Activated CD4-positive, CD25-positive, alpha-beta regulatory T cell treated with anti-CD3 and anti-CD28 coated beads, Interleukin-2, amount 50 U/mL, for 24 hours (primary cell): Measurements from ENCODE around the gene RNF169.
A peak's percentile ranks its signal among the peaks of the same experiment; 100 is the strongest.

Experiments
- ATAC-seq, 2 donors: fragments of 150-1000 bp; cut with Tn5 transposase; one replicate each; pipeline ENCODE4 v1.10.0; 2021; ENCODE audit warnings: mild to moderate bottlenecking in 1 of 2, moderate library complexity in 1 of 2

RNF169 gene

GRCh38 chr11:74769055-74769707 lies 20.5 kb downstream of the RNF169 start:
- ATAC-seq, result peak; percentile 50 to 61

GRCh38 chr11:74770456-74770855 lies 21.8 kb downstream of the RNF169 start:
- ATAC-seq, result no peak

DNA sequence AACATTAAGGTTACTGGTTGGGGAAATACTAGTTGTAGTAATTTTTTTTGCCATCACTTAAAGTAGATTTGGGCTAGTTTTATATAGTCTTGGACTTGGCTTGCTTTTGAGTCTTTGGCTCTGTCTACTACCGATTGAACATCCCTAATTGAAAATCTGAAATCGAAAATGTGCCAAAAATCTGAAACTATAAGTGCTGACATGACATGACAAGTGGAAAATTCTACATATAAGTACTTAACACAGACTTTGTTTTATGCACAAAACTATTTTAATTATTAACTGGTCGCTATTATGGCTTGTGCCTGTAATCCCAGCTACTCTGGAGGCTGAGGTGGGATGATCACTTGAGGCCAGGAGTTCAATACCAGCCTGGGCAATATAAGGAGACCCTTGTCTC lies 22.5 kb downstream of the RNF169 start:
- ATAC-seq, result no peak

DNA sequence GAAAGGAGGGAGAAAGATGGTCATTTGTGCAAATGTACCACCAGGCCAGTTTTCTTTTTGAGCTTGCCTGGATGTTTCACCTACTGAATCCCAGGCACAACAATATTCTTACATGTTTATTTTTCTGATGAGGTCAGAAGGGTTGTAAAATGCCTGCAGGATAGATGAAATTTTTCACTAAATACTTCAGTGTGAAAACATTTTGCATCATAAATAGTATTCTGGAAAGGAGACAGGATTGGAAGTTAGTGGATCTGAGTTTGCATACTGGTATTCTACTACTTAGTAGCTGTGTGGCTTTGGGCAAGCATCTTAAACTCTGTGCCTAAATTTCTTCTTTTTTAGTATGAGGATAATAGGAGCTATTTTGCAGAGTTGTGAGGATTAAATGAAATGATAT lies 24.8 kb downstream of the RNF169 start:
- ATAC-seq, result no peak

DNA sequence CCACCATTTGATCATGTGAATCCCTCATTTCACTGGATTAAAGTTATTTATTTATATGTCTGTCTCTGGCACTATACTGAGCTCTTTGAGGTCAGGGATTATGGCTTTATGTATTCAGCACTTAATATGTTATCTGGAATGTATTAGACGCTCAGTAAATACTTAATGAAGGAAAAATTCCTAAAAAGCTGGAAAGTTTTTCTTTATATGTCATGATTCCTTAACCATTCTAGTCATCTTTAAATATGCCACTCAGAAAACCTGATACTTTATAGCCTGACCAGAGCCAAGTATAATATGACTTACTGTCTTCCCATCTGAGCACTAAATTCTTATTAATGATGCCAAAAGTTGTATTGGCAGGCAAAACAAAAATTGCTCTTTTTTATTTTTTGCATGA lies 27.1 kb downstream of the RNF169 start:
- ATAC-seq, result no peak

DNA sequence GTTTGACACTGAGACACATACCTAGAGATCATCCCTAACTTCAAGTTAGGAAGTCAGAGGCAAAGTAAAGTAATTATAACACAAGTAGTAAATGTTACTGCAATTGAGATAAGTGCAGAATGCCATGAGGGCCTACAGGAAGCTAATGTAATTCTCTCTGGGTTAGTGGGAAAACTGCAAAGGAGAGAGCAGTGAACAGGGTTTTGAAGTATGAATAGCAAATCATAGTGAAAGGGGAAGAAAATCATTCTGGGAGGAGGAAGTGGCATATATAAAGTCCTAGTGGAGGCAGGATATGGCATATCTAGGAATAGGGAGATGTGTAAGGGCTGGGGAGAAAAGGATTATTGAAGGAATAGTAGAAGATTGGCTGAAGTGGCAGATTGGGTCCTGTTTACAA lies 27.9 kb downstream of the RNF169 start:
- no peak for ATAC-seq

DNA sequence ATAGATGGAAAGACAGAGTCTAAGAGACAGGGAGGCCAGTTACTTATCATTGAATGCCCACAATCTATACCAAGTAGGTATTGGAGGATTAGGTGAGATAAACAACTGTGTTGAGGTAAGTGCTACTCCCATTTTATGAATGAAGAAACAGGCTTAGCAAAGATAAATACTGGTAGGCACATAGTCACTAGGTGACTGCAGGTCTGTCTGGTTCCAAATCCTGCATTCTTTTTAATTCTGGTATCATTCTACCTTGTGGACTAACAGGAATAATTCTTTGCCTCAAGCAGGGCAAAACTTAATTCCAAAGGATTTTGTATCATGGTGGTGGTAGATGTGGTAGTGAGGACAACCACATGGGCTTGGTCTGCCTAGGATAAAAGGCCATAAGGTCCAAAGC lies 28.4 kb downstream of the RNF169 start:
- no peak for ATAC-seq

DNA sequence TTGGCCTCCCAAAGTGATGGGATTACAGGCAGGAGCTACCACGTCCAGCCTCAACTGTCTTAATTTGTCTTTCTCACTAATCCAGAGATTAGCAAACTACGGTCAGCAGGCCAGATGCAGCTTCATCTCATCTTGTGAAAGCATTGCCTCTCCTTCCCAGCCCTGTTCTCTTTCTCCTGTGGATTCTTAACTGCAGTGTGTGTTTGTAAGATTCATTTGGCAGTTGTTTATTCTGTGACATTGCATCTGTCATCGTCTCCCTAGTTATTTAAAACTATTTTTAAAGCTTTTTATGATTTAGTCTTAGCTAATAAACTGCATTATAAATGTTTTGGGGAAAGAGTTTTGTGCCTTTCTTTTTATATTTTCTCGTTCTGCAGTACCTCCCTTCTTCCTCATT lies 29.2 kb downstream of the RNF169 start:
- no peak for ATAC-seq

DNA sequence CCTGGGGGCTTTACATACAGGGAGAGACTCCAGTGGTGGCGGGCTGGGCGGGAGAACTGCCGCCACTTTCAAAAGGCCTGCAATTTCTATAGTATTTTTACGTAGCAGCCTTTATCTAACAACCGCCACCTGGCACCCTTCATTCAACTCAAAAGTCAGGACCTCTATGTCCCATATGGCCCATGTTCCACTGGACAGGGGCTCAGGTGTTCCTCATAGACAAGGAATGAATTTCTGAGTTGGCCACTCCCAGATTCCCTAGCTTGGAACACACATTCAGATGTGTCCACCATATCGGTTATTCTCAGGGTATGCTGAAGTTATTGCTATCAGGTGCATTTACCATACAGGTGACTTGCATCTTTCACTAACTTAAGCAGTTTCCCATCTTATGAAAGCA lies 29.9 kb downstream of the RNF169 start:
- no peak for ATAC-seq

DNA sequence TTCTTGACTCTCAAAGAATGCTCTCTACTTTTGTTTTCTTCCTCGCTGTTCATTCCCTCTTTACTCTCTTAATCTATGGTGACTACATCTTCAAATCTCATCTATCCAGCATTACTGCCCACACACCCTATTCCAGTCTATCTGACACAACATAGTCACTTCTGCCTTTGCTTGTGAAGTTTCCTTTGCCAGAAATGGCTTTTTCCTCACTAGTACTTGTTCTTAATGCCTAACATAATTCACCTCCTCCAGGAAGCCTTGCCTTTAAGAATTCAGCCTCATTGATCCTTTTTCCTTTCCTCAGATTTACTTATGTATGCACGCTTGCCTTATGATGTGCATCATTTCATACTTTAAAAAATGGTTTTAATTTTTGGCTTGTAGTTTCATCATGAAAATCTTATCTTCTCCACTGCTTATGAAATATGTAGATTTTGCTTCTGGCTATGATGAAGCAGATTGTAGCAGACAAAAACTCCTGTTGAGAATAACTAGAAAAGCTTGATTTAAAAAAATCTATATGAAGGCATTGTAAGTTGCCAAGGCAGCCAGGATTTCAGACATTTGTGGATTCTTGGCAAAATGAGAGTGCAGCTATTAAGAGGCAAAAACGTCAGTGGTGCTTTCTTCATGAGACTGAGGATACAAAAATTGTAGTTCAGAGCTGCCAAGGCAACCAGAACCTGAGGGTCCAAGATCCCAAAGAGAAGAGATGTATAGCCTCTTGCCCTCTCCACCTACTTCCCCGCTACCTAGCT lies 31.8 kb downstream of the RNF169 start:
- no peak for ATAC-seq

DNA sequence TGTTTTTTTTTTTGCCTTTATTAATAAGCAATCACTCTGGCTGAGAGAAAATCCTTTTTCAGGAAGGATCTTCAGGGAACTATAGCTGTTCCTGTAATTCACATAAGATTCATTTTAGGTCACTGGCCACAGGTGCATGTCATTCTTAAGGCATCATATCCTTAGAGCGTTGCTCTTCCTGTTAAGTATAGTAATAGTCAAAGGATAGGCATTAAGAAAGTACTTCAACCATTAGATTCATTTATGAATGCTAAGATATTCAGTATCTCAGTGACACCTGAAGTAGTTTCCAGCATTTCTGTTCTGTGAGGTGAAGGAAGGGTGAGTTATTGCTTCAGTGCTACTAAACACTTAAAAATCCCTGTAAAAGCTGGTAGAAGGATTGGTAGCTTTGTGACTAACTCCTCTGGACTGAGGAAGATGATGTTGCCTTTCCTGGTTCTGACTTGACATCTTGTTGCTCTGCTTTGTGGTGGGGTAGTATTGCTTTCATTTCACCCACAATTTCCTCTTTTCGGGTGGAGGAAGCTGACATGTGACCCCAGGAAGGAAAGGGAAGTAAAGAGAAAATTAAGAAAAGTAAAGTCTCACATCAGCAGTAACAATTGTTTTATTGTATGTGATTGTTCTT lies 34.7 kb downstream of the RNF169 start:
- peak; percentile 56 to 65 for ATAC-seq

GRCh38 chr11:74784234-74784633 lies 35.6 kb downstream of the RNF169 start:
- peak; percentile 66 to 69 for ATAC-seq

DNA sequence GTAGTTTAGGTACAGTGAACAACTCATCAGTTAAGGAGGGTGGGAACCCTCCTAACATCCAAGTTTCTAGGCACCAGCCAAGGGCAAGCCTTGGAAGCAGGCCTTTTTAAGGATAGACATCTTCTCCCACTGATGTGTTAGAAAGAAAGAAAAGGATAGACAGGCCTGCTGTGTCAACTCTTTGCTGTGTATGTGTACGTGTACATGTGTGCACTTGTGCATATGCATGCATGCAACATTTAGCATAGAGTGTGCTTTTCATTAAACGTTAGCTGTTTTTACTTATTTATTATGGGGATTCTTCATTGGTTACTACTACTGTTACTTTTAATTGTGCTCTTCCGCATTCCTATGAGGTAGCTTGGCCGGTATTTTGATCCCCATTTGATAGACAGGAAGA lies 36.1 kb downstream of the RNF169 start:
- ATAC-seq, result no peak

DNA sequence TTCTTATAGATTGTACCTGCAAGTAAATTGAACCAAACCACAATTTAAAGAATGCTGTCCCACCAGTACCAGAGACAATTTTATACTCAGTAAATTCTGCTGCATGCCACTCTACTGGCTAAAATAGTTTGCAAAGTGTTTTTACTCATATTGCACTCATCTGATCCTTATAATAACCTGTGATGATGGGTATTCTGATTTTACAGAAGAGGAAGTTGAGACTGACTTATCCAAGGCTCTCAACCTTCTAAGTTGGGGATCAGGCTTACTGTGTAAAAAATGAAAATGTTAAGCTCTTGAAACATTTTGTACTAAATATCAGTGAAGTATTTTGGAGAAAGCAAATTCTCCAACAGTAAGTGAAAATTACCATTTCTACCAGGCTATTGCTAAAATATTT lies 37.9 kb downstream of the RNF169 start:
- no peak for ATAC-seq

- no peak for ATAC-seq
Measured at GRCh38 chr11:74791333-74792100, 42.9 kb downstream of the RNF169 start.

- no peak for ATAC-seq
Measured at GRCh38 chr11:74806267-74806666, 57.6 kb downstream of the RNF169 start.

- ATAC-seq, result no peak
Measured at GRCh38 chr11:74809801-74810200, 61.2 kb downstream of the RNF169 start.

DNA sequence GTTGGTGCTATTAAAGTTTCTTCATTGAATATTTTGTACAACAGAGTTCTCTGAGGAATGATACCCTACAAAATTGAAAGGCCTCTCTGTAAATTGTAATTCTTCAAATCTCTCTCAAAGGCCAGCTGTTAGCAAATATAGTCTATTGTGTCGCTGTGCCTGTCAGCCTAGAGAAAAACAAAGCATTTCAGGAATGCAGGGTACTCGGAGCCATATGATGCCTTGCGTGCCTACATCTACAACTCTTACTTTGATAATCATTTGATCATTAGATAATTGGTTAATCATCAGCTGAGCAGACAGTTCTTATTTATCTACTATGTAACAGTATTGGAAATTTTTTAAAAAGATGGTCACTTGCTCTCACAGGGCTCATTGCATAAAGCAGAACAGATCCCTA lies 67.3 kb downstream of the RNF169 start:
- ATAC-seq, result no peak

GRCh38 chr11:74816664-74817063 lies 68.0 kb downstream of the RNF169 start:
- ATAC-seq, result no peak

- ATAC-seq, result no peak
Measured at GRCh38 chr11:74818283-74818946, 69.8 kb downstream of the RNF169 start.

DNA sequence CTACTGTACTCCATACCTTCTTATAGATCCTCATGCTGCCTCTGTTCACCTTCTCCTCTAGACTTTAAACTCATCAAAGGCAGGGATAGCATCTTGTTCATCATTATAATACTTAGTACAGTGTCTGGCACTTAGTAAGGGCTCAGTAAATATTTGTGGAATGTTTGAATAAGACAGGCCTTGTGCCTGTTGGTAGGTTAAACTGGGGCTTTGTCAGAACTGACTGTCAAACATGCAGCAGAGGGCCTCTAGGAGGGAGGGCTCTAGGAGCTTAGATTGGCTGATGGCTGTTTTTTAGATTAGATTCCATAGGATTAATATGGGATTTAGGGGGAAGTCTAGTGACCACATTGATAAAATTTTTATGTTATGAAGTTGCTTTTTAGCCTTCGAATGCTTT lies 70.8 kb downstream of the RNF169 start:
- no peak for ATAC-seq

DNA sequence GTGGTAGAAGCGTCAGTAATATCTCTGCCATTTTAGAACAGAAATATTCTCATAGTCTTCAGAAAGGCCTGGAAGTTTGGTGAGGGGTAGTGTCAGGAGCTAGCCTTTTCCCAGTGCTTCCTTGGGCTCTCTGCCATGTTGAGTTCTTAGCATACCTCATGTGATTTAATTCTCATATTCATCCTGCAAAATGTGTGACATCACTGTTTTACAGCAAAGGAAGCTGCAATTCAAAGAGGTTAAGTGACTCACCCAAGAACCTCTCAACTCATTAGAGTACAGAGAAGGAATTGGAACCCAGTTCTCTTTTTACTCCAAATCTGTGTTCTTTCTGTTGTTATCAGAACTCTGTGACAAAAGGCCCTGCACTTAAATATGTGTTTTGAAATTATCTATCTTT lies 72.1 kb downstream of the RNF169 start:
- ATAC-seq, result peak in 1 of 2 donors; percentile 24

DNA sequence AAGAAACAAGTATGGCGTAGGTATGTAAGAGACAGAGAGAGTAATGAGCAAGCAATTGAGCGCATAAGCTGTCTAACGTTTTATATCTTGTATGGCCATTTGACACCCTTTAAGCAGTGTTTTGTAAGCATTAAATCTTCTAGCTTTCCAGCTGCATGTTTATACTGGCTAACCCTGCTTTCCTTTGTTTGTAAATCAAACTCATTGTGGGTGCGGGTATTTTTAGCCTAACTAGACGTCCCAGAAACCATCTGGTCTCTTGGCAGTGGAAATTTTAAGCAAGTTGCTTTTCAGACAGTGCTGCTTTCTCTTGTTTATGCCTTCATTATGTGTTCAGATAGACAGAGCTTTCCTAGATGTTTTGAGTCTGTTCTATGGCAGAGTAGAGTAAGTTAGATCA lies 73.5 kb downstream of the RNF169 start:
- no peak for ATAC-seq
